Measurements from ENCODE around the gene RPAP3. TPM values are rescaled to one million over a fixed set of nuclear protein-coding genes. Genes with fewer than 3 reads are reported as not detected.

Gene RPAP3
- total and polyA plus RNA-seq, 9 of the 15 experiments (the other 6 are each of a cell fraction or from before 2014, with no cell fraction given): 40.0 to 92.1 (median 54.1) TPM

DNA sequence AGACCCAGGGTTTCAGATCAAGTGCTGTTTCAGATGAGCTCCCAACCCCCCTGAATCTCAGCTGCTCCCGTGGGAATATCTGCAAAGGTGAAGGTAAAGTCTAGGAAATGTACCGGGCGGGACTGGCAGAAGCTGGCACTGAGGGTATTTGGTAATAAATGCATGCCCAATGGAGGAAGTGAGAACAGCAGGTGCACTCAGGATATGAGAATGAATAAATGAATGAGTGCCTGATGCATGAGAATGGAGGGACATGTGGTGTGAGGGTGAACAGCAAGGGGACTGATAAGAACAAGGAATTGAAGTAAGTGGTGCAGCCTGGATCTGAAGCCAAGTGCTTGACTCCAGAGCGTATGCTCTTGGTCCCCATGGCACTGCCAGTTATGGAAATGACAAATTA lies 41.3 kb upstream of the RPAP3 start:
- Histone ChIP-seq H3K27me3 (ENCODE audit: control insufficient read depth in 2 of 2, insufficient read depth in 2 of 2, low read length in 2 of 2) (peaks cover 30 to 70% of the 10 kb centered on the region in 2 experiments), H3K36me3 (ENCODE audit: control insufficient read depth, insufficient read depth, low read length) (no peaks in the 10 kb centered on the region), H3K9ac (ENCODE audit: insufficient read depth in 1 of 2, low read depth in 2 of 2, low read length in 2 of 2) (peak overlapping the region in 1 of 2 experiments; percentile 12; a peak in 1 of 4 replicates), H3K27ac (ENCODE audit: extremely low read depth, low read depth, low read length) (no peak overlapping the region), H3K4me1 (replicated peaks in 1 of 2; ENCODE audit: control insufficient read depth in 2 of 2, insufficient read depth in 2 of 2, low read length in 2 of 2) (peaks cover 6 to 40% of the 10 kb centered on the region in 2 experiments; a peak in 3 of 5 replicates), H4K20me1 (replicated peaks; ENCODE audit: control insufficient read depth, insufficient read depth, low read length) (no peaks in the 10 kb centered on the region; the same call in 1 of the 2 replicates), H3K4me2 (ENCODE audit: insufficient read depth, low read length) (no peak overlapping the region), H3K79me2 (ENCODE audit: control insufficient read depth, insufficient read depth, low read length) (no peaks in the 10 kb centered on the region), H3K4me3 (no peak overlapping the region), H3K9me3 (replicated peaks; ENCODE audit: control insufficient read depth, insufficient read depth, low read depth, low read length) (no peaks in the 10 kb centered on the region), H2AFZ (ENCODE audit: low read depth, low read length) (no peak overlapping the region), H3K9me1 (ENCODE audit: control insufficient read depth, insufficient read depth, low read length) (no peaks in the 10 kb centered on the region)
- intact Hi-C loops (cut with micrococcal nuclease) (no loop called here), in situ Hi-C loops (cut with MboI) (no loop called here)
- BruUV-seq (replicated peaks): no TSS peak
- WGBS (ENCODE audit: insufficient coverage, low coverage, missing lambda C conversion rate): 3% methylated on average over 4 of the region's 4 CpGs
- FAIRE-seq (no peak), ATAC-seq (no peak), DNase-seq (ENCODE audit: extremely low read depth in 1 of 4, low spot score in 3 of 4) (no peak)
- ChIA-PET POLR2A (interaction anchor here (0.9 kb wide), 1 partner anchor 92 kb away, joined by 3 read pairs; no protein-coding TSS in a partner anchor), CTCF (ENCODE audit: low intra/inter-chr PET ratio) (no interaction called here)
- TF ChIP-seq THRAP3 (IDR thresholded peaks at IDR 0.05; ENCODE audit: borderline replicate concordance) (no peak), ZNF24 (IDR thresholded peaks at IDR 0.05) (peak; percentile 80)

DNA sequence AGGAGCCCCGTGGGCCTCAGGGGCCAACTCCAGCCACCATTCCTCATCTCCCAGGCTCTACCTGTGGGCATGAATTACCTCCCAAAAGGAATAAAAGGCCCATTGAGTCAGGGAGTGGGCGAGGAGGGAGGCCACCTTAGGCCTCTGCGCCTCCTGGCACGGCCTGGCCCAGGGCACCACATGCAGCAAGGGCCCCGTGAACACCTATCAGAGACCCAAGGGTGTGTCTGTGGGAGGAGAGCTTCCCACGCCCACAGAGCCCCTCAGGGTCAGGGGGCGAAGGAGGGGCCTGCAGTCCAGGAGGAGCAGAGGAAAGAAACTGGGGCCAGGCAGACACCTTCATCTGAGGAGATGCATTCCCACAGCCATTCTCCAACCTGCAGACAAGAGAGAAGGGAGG lies 40.7 kb upstream of the RPAP3 start:
- intact Hi-C loops (cut with micrococcal nuclease): no loop called here
- peaks cover 30 to 70% of the 10 kb centered on the region in 2 experiments for H3K27me3 ChIP-seq (ENCODE audit: control insufficient read depth in 2 of 2, insufficient read depth in 2 of 2, low read length in 2 of 2)
- 12% methylated on average over 7 of the region's 7 CpGs for WGBS (ENCODE audit: insufficient coverage, low coverage, missing lambda C conversion rate)
- no peaks in the 10 kb centered on the region; the same call in 1 of the 2 replicates for H4K20me1 ChIP-seq (replicated peaks; ENCODE audit: control insufficient read depth, insufficient read depth, low read length)
- no peaks in the 10 kb centered on the region for H3K9me3 ChIP-seq (replicated peaks; ENCODE audit: control insufficient read depth, insufficient read depth, low read depth, low read length)
- H3K79me2 ChIP-seq (ENCODE audit: control insufficient read depth, insufficient read depth, low read length): no peaks in the 10 kb centered on the region
- no TSS peak for BruUV-seq (replicated peaks)
- FAIRE-seq (no peak), ATAC-seq (no peak), DNase-seq (ENCODE audit: extremely low read depth in 1 of 4, low spot score in 3 of 4) (no peak)
- no peak overlapping the region for H3K4me2 ChIP-seq (ENCODE audit: insufficient read depth, low read length)
- no peak overlapping the region for H3K9ac ChIP-seq (ENCODE audit: insufficient read depth in 1 of 2, low read depth in 2 of 2, low read length in 2 of 2)
- no peak overlapping the region for H2AFZ ChIP-seq (ENCODE audit: low read depth, low read length)
- ChIA-PET POLR2A (no interaction called here), CTCF (ENCODE audit: low intra/inter-chr PET ratio) (interaction anchor here (0.6 kb wide), 1 partner anchor 1068 kb away, joined by 3 read pairs; no protein-coding TSS in a partner anchor)
- H3K4me3 ChIP-seq: no peak overlapping the region
- H3K36me3 ChIP-seq (ENCODE audit: control insufficient read depth, insufficient read depth, low read length): no peaks in the 10 kb centered on the region
- H3K4me1 ChIP-seq (replicated peaks in 1 of 2; ENCODE audit: control insufficient read depth in 2 of 2, insufficient read depth in 2 of 2, low read length in 2 of 2): peaks cover 6 to 37% of the 10 kb centered on the region in 2 experiments; a peak in 3 of 5 replicates
- in situ Hi-C loops (cut with MboI): no loop called here
- H3K9me1 ChIP-seq (ENCODE audit: control insufficient read depth, insufficient read depth, low read length): no peaks in the 10 kb centered on the region
- no peak overlapping the region for H3K27ac ChIP-seq (ENCODE audit: extremely low read depth, low read depth, low read length)
- TF ChIP-seq ZNF655 (CRISPR knock-in tag; IDR thresholded peaks at IDR 0.05) (no peak), CBX2 (IDR thresholded peaks at IDR 0.05; ENCODE audit: insufficient read depth, low read length, poor library complexity, severe bottlenecking) (no peak), ZNF518B (CRISPR knock-in tag; IDR thresholded peaks at IDR 0.05) (no peak), ZNF592 (IDR thresholded peaks at IDR 0.05) (no peak)

Measured in K562 (cell line).